OCI-LY3 (cell line): Measurements from ENCODE around the gene HES6.

Experiments
- EZH2phosphoT487 ChIP-seq: fragments of 200-600 bp; shearing (Covaris generic); IDR thresholded peaks from 2 replicates; pipeline ENCODE4 v1.6.1; 2018; ENCODE audit warnings: antibody characterized with exemption, mixed run types, low read depth
- TF ChIP-seq, protein P1 (sequence below): fragments of 200-600, 300-600 bp; sonication (generic); IDR thresholded peaks from 2 replicates; pipeline ENCODE4 v1.5.1; 2014; ENCODE audit warnings: antibody characterized with exemption, low read length, low read depth

GRCh38 chr2:238262496-238263122 is 22.8 kb upstream of the HES6 start:
- TF ChIP-seq, protein P1, sequence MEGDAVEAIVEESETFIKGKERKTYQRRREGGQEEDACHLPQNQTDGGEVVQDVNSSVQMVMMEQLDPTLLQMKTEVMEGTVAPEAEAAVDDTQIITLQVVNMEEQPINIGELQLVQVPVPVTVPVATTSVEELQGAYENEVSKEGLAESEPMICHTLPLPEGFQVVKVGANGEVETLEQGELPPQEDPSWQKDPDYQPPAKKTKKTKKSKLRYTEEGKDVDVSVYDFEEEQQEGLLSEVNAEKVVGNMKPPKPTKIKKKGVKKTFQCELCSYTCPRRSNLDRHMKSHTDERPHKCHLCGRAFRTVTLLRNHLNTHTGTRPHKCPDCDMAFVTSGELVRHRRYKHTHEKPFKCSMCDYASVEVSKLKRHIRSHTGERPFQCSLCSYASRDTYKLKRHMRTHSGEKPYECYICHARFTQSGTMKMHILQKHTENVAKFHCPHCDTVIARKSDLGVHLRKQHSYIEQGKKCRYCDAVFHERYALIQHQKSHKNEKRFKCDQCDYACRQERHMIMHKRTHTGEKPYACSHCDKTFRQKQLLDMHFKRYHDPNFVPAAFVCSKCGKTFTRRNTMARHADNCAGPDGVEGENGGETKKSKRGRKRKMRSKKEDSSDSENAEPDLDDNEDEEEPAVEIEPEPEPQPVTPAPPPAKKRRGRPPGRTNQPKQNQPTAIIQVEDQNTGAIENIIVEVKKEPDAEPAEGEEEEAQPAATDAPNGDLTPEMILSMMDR, result no peak
- TF ChIP-seq EZH2phosphoT487, result no peak
